ENCODE measurements around the gene CNIH2.

- no peak for TF ChIP-seq CTCF (IDR thresholded peaks at IDR 0.05; ENCODE audit: low read depth, low read length)
- TF ChIP-seq POLR2A (IDR thresholded peaks at IDR 0.05; ENCODE audit: extremely low read depth, insufficient read length): no peak
- no peak for TF ChIP-seq MYC (IDR thresholded peaks at IDR 0.05; ENCODE audit: low read depth, low read length)
- no peak for TF ChIP-seq MAX (IDR thresholded peaks at IDR 0.05; ENCODE audit: low read depth, low read length)
Observed at GRCh38 chr11:66267039-66267378, 11.0 kb upstream of the CNIH2 start.
